T-cell (primary cell): Measurements from ENCODE around the gene CCER1. TPM values are rescaled to one million over a fixed set of nuclear protein-coding genes. Genes with fewer than 3 reads are reported as not detected.

Experiments used
- ATAC-seq, 4 experiments: fragments of 200-7000 bp in 3 of 4; fragments of 150-1000 bp in 1 of 4; cut with Tn5 transposase; replicated peaks in 1 of 4; 1 replicate in 3 of 4; 2 replicates in 1 of 4; pipeline ENCODE4 v1.10.0; 2021; ENCODE audit warnings: moderate library complexity in 3 of 4, mild to moderate bottlenecking in 2 of 4, moderate number of reproducible peaks in 1 of 4
- CTCF ChIA-PET, 2 donors: fragments of 300-600 bp; sonication (Branson Sonifier 250); formaldehyde crosslinking; loops; one replicate each; lab custom pipeline; 2022; ENCODE audit warnings: antibody characterized with exemption in 2 of 2; lab: Charles Lee
- POLR2A ChIA-PET, 2 donors: fragments of 300-600 bp; sonication (Branson Sonifier 250); formaldehyde crosslinking; loops; one replicate each; lab custom pipeline; 2022; ENCODE audit warnings: antibody characterized with exemption in 2 of 2; lab: Charles Lee
- DNase-seq, 35 experiments: peaks; one replicate each; pipeline versions ENCODE4 v3.0.0 to v3.0.0-alpha.2; 2013 to 2023
- H3K27ac ChIP-seq: one replicate; pipeline ENCODE4 v1.5.1; 2013; ENCODE audit warnings: low read length
- H3K27me3 ChIP-seq, 2 experiments: replicated peaks in 1 of 2; 1 replicate in 1 of 2; 2 replicates in 1 of 2; pipeline versions ENCODE4 v1.6.1 to v1.7.0; 2013; ENCODE audit warnings: low read length in 1 of 2, mixed read lengths in 1 of 2; ENCODE audit not compliant: control insufficient read depth in 2 of 2, insufficient read depth in 2 of 2; ENCODE audit errors: extremely low read depth in 1 of 2
- H3K36me3 ChIP-seq, 2 donors: 1 replicate in 1 of 2; 2 replicates in 1 of 2; pipeline versions ENCODE4 v1.6.1 to v1.7.0; 2013; ENCODE audit warnings: low read length in 1 of 2; ENCODE audit not compliant: control insufficient read depth in 2 of 2, insufficient read depth in 1 of 2; ENCODE audit errors: extremely low read depth in 1 of 2
- H3K4me1 ChIP-seq, 2 experiments: 1 replicate in 1 of 2; 2 replicates in 1 of 2; pipeline versions ENCODE4 v1.6.1 to v1.7.0; 2013; ENCODE audit warnings: low read length in 2 of 2, mixed read lengths in 1 of 2; ENCODE audit not compliant: insufficient read depth in 2 of 2, control insufficient read depth in 1 of 2; ENCODE audit errors: extremely low read depth in 1 of 2
- H3K4me3 ChIP-seq, 2 donors: 1 replicate in 1 of 2; 2 replicates in 1 of 2; pipeline versions ENCODE4 v1.5.1 to v1.7.0; 2013; ENCODE audit warnings: mild to moderate bottlenecking in 2 of 2, low read length in 1 of 2, moderate library complexity in 1 of 2; ENCODE audit not compliant: control insufficient read depth in 1 of 2; ENCODE audit errors: extremely low read depth in 1 of 2
- H3K9me3 ChIP-seq: 2 replicates; pipeline ENCODE4 v1.7.0; 2013
- H3K27ac Mint-ChIP-seq, 2 donors: one replicate each; pipeline ENCODE4 v1.8.0; 2020 to 2021; ENCODE audit warnings: mild to moderate bottlenecking in 2 of 2, mixed read lengths in 2 of 2
- H3K27me3 Mint-ChIP-seq, 2 donors: one replicate each; pipeline ENCODE4 v1.8.0; 2021 to 2022; ENCODE audit warnings: mixed read lengths in 2 of 2
- H3K36me3 Mint-ChIP-seq: one replicate; pipeline ENCODE4 v1.8.0; 2021; ENCODE audit warnings: mixed read lengths
- H3K4me1 Mint-ChIP-seq, 3 donors: one replicate each; pipeline ENCODE4 v1.8.0; 2020 to 2022; ENCODE audit warnings: mixed read lengths in 3 of 3, mild to moderate bottlenecking in 1 of 3
- H3K4me3 Mint-ChIP-seq, 3 donors: one replicate each; pipeline ENCODE4 v1.8.0; 2020 to 2022; ENCODE audit warnings: mild to moderate bottlenecking in 3 of 3, mixed read lengths in 3 of 3, moderate library complexity in 3 of 3
- H3K9me3 Mint-ChIP-seq, 3 donors: one replicate each; pipeline ENCODE4 v1.8.0; 2020 to 2022; ENCODE audit warnings: mixed read lengths in 3 of 3
- WGBS: methylation state at CpG from one replicate; pipeline ENCODE4 v1.1.5; 2013; ENCODE audit warnings: missing lambda C conversion rate; ENCODE audit not compliant: insufficient coverage; 5-methylcytosine and 5-hydroxymethylcytosine counted together
- total RNA-seq, 35 experiments: library from RNA in 6 of 35; stranded (reverse) in 6 of 35; fragments of 120-200 nt in 1 of 35; gene quantifications; one replicate each; pipeline versions ENCODE4 v1.2.1 to v1.2.4 and lab custom pipeline; 2013 to 2026

The CCER1 gene
- total RNA-seq, 5 donors from 2014 or later (not counting 1 experiment from before 2014, with no cell fraction given): not detected

DNA sequence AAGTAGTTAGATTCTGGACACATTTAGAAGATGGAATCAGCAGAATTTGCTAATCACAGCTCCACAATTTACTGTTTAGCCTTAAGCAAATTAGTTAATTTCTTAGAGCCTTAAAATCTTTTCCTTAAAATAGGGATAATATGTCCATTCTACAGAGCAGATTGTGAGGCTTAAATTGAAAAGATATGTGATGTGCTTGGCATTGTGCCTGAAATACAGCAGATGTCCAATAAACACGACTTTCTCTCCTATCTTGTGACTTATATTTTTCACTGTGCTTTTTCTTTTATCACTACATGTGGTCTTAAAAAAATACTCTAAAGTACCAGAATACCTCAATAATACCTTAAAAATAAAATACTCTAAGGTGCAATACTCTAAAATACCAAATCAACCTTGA is 30.6 kb downstream of the CCER1 start:
- Histone ChIP-seq H3K27ac (no peak overlapping the region), H3K4me1 (no peaks in the 10 kb centered on the region), H3K36me3 (no peaks in the 10 kb centered on the region), H3K4me3 (no peak overlapping the region), H3K27me3 (peaks cover 0 to 3% of the 10 kb centered on the region in 2 experiments), H3K9me3 (no peaks in the 10 kb centered on the region)
- Mint-ChIP-seq H3K4me1 (no peaks in the 10 kb centered on the region), H3K27ac (no peak overlapping the region), H3K4me3 (no peak overlapping the region), H3K9me3 (peaks cover 6 to 11% (median 7%) of the 10 kb centered on the region in 3 donors), H3K36me3 (no peaks in the 10 kb centered on the region), H3K27me3 (peaks cover 0 to 12% of the 10 kb centered on the region in 2 donors)
- no peak for ATAC-seq
- DNase-seq: no peak
- ChIA-PET POLR2A (no interaction called here), CTCF (no interaction called here)
- WGBS: no CpG with 5 or more reads among the region's 1 CpG

DNA sequence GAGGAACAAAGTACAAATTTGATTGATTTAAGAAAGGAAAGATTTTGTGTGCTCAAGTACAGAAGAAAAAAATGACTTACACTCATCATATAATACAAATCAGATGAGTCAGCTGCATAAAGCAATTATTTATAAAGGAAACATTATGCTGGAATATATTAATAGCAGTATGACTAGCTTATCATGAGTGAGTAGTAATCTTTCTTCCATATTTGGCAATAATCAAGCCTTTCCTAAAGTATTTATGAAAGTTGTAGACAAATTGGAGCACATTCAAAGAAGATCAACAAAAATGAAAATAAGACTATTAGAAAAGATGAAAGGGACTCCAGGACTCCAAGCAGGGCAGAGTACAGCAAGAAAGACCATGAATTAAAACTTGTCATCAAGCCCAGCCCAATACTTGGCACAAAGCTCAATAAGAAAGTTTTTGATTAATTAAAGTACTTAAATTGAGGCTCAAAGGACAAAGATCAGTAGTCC is 32.8 kb downstream of the CCER1 start:
- no peaks in the 10 kb centered on the region for H3K4me1 ChIP-seq
- ATAC-seq (no peak), DNase-seq (no peak)
- H3K4me3 Mint-ChIP-seq: no peak overlapping the region
- H3K27ac ChIP-seq: no peak overlapping the region
- no peak overlapping the region for H3K27ac Mint-ChIP-seq
- CTCF ChIA-PET: no interaction called here
- no peaks in the 10 kb centered on the region for H3K4me1 Mint-ChIP-seq
- no peaks in the 10 kb centered on the region for H3K9me3 Mint-ChIP-seq
- no peak overlapping the region for H3K4me3 ChIP-seq
- no peaks in the 10 kb centered on the region for H3K36me3 ChIP-seq
- no peaks in the 10 kb centered on the region for H3K9me3 ChIP-seq
- no peaks in the 10 kb centered on the region for H3K36me3 Mint-ChIP-seq
- POLR2A ChIA-PET: no interaction called here
- H3K27me3 ChIP-seq: peaks cover 0 to 3% of the 10 kb centered on the region in 2 experiments
- H3K27me3 Mint-ChIP-seq: peaks cover 3 to 20% of the 10 kb centered on the region in 2 donors

DNA sequence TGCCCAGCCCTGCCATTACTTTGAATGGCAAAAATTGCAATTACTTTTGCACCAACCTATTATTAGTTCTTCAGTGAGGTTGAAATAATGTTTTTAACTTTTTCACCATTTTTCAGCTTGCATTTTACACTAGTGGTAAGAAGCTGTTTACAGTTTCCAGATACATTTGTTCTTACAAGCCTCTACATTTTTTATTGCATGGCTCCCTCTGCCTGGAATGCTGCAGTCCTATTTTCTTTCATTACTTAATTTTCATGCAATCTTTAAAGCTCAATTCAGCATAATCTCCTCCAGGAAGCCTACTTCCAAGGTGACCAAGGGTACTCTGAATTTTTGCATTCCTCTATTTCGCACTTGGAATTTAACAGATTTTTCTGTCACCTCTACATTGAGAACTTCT is 33.4 kb downstream of the CCER1 start:
- Histone ChIP-seq H3K4me3 (no peak overlapping the region), H3K27ac (no peak overlapping the region), H3K27me3 (peaks cover 0 to 3% of the 10 kb centered on the region in 2 experiments), H3K9me3 (no peaks in the 10 kb centered on the region), H3K36me3 (no peaks in the 10 kb centered on the region), H3K4me1 (no peaks in the 10 kb centered on the region)
- H3K36me3 Mint-ChIP-seq: no peaks in the 10 kb centered on the region
- no peaks in the 10 kb centered on the region for H3K4me1 Mint-ChIP-seq
- H3K9me3 Mint-ChIP-seq: no peaks in the 10 kb centered on the region
- peaks cover 3 to 20% of the 10 kb centered on the region in 2 donors for H3K27me3 Mint-ChIP-seq
- POLR2A ChIA-PET: no interaction called here
- H3K27ac Mint-ChIP-seq: no peak overlapping the region
- DNase-seq (no peak), ATAC-seq (no peak)
- CTCF ChIA-PET: no interaction called here
- WGBS: no CpG with 5 or more reads among the region's 1 CpG
- H3K4me3 Mint-ChIP-seq: no peak overlapping the region

DNA sequence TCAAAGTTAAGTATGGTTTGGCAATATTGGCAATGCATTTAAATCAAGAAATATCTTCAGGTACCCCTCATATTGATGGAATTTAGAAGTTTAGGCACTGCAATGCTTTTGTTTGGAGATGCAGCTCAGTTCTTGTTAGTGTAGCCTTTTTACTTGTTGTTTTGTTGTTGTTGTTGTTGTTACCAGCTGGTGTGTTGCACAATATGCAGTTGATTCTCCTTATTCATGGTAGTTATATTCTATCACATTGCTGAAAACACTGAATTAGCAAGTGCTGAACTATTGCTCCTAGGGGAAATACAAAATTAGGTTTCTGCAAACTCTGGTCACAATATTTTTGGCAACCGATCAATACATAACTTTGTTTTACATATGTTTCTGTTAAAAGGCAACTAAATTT is 34.8 kb downstream of the CCER1 start:
- H3K4me3 ChIP-seq: no peak overlapping the region
- H3K36me3 Mint-ChIP-seq: no peaks in the 10 kb centered on the region
- ATAC-seq (no peak), DNase-seq (no peak)
- H3K4me3 Mint-ChIP-seq: no peak overlapping the region
- H3K9me3 Mint-ChIP-seq: no peaks in the 10 kb centered on the region
- H3K36me3 ChIP-seq: no peaks in the 10 kb centered on the region
- no peaks in the 10 kb centered on the region for H3K4me1 ChIP-seq
- ChIA-PET POLR2A (no interaction called here), CTCF (no interaction called here)
- WGBS: no CpG with 5 or more reads among the region's 1 CpG
- H3K27ac Mint-ChIP-seq: no peak overlapping the region
- H3K27me3 Mint-ChIP-seq: peaks cover 3 to 20% of the 10 kb centered on the region in 2 donors
- peaks cover 0 to 3% of the 10 kb centered on the region in 2 experiments for H3K27me3 ChIP-seq
- no peaks in the 10 kb centered on the region for H3K9me3 ChIP-seq
- no peaks in the 10 kb centered on the region for H3K4me1 Mint-ChIP-seq
- H3K27ac ChIP-seq: no peak overlapping the region

DNA sequence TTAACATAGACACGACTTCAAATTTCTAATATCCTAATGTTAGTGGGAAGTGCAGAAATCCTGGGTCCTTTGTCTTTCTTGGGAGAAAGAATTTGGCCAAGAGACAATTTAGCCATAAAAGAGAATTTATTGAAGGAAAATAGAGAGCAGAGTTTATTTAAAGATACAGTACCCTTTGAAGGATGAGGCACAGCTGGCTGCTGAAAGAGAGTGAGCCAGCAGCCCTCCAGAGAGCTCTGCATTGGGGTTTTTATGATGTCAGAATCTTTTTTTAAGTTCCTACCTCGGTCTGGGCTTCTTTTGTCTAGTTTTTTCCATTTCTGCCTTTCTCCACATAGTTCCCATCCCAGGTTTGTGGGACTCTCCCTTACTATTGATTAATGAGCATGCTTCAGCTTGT is 37.5 kb downstream of the CCER1 start:
- ATAC-seq (no peak), DNase-seq (no peak)
- Mint-ChIP-seq H3K36me3 (no peaks in the 10 kb centered on the region), H3K27ac (no peak overlapping the region), H3K4me3 (no peak overlapping the region), H3K4me1 (no peaks in the 10 kb centered on the region), H3K27me3 (peaks cover 3 to 10% of the 10 kb centered on the region in 2 donors), H3K9me3 (peaks cover 0 to 2% (median 0%) of the 10 kb centered on the region in 3 donors)
- WGBS: no CpG with 5 or more reads among the region's 2 CpGs
- no peaks in the 10 kb centered on the region for H3K36me3 ChIP-seq
- no peaks in the 10 kb centered on the region for H3K4me1 ChIP-seq
- POLR2A ChIA-PET: no interaction called here
- CTCF ChIA-PET: interaction anchor here in 1 of 2 donors (0.7 kb wide), 1 partner anchor 31 kb away, joined by 3 read pairs; no protein-coding TSS in a partner anchor
- peaks cover 0 to 9% of the 10 kb centered on the region in 2 experiments for H3K27me3 ChIP-seq
- H3K4me3 ChIP-seq: no peak overlapping the region
- no peak overlapping the region for H3K27ac ChIP-seq
- no peaks in the 10 kb centered on the region for H3K9me3 ChIP-seq

DNA sequence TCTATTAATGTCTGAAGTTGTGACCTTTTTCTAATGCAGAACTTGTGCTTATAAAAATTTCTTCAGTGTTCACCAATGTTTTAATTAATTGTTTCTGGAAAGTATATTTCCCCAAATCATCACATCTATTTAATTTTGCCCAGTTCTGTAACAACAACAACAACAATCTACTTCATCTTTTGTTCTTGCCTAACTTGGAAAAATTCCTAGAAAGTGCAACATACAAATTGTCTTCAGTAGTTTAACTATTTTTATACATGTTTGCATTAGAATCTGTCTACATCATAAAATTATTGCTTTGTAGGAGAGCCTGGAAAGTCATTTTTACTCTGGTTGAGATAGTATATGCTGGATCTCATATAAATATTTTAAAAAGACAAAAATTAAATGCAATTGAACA is 38.5 kb downstream of the CCER1 start:
- peaks cover 0 to 2% (median 0%) of the 10 kb centered on the region in 3 donors for H3K9me3 Mint-ChIP-seq
- CTCF ChIA-PET: no interaction called here
- H3K27me3 ChIP-seq: peaks cover 0 to 9% of the 10 kb centered on the region in 2 experiments

DNA sequence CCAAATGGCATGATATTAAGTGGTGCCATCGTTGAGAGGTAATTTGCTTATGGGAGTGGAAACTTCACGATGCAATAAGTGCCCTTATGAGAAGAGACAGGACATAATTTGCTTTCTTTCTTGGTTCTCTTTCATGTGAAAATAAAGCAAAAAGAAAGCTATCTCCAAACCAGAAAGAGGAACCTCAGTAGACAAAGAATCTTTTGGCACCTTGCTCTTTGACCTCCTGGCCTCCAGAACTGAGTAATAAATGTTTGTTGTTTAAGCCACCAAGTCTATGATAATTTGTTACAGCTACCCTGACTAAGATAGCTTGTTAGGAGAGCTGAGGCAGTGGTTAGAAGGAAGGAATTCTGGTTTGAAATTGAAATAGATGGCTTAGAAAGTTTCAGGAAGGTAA is 39.6 kb downstream of the CCER1 start:
- Histone ChIP-seq H3K4me1 (no peaks in the 10 kb centered on the region), H3K9me3 (no peaks in the 10 kb centered on the region), H3K36me3 (no peaks in the 10 kb centered on the region), H3K27ac (no peak overlapping the region), H3K4me3 (no peak overlapping the region), H3K27me3 (peaks cover 0 to 5% of the 10 kb centered on the region in 2 experiments)
- no peak for ATAC-seq
- whole genome bisulfite sequencing: no CpG with 5 or more reads among the region's 2 CpGs
- H3K9me3 Mint-ChIP-seq: peaks cover 0 to 2% (median 0%) of the 10 kb centered on the region in 3 donors
- no peaks in the 10 kb centered on the region for H3K36me3 Mint-ChIP-seq
- H3K4me1 Mint-ChIP-seq: no peaks in the 10 kb centered on the region
- H3K27me3 Mint-ChIP-seq: peaks cover 3 to 10% of the 10 kb centered on the region in 2 donors
- DNase-seq: no peak
- H3K27ac Mint-ChIP-seq: no peak overlapping the region
- H3K4me3 Mint-ChIP-seq: no peak overlapping the region
- POLR2A ChIA-PET: no interaction called here
- CTCF ChIA-PET: no interaction called here

More for the DNA sequence above, 38.5 kb downstream of the CCER1 start:
- H3K27ac ChIP-seq: no peak overlapping the region
- ATAC-seq (no peak), DNase-seq (no peak)
- no peaks in the 10 kb centered on the region for H3K9me3 ChIP-seq
- Mint-ChIP-seq H3K4me1 (no peaks in the 10 kb centered on the region), H3K27me3 (peaks cover 3 to 10% of the 10 kb centered on the region in 2 donors), H3K36me3 (no peaks in the 10 kb centered on the region), H3K27ac (no peak overlapping the region), H3K4me3 (no peak overlapping the region)
- H3K36me3 ChIP-seq: no peaks in the 10 kb centered on the region
- POLR2A ChIA-PET: no interaction called here
- no peak overlapping the region for H3K4me3 ChIP-seq
- no peaks in the 10 kb centered on the region for H3K4me1 ChIP-seq
